DOHH2 (cell line): Measurements from ENCODE around the gene SEMA4G.

Source experiments
- EZH2phosphoT487 ChIP-seq: fragments of 200-600 bp; sonication (generic); IDR thresholded peaks from 2 replicates; pipeline ENCODE4 v1.6.1; 2017; ENCODE audit warnings: borderline replicate concordance, mild to moderate bottlenecking, antibody characterized with exemption, low read length, moderate library complexity, mixed read lengths
- TF ChIP-seq, protein P1 (sequence below): fragments of 200-600 bp; sonication (generic); IDR thresholded peaks from one replicate; pipeline ENCODE4 v1.5.1; 2014; ENCODE audit warnings: antibody characterized with exemption, mild to moderate bottlenecking, low read depth, low read length; ENCODE audit not compliant: poor library complexity, severe bottlenecking

DNA sequence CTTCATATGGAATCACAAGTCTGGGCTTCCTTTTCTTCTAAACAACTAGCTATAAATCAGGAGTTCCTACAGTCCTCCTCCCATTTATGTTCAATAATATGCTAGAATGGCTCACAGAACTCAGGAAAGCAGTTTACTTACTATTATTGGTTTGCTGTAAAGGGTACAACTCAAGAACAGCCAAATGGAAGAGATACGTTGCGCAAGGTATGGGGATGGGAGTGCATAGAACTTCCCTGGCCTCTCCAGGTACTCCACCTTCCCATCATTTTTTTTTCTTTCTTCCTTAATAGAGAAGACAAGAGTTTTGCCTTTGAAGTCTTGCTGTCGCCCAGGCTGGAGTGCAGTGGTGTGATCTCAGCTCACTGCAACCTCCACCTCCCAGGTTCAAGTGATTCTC lies 27.1 kb upstream of the SEMA4G start:
- TF ChIP-seq, protein P1, sequence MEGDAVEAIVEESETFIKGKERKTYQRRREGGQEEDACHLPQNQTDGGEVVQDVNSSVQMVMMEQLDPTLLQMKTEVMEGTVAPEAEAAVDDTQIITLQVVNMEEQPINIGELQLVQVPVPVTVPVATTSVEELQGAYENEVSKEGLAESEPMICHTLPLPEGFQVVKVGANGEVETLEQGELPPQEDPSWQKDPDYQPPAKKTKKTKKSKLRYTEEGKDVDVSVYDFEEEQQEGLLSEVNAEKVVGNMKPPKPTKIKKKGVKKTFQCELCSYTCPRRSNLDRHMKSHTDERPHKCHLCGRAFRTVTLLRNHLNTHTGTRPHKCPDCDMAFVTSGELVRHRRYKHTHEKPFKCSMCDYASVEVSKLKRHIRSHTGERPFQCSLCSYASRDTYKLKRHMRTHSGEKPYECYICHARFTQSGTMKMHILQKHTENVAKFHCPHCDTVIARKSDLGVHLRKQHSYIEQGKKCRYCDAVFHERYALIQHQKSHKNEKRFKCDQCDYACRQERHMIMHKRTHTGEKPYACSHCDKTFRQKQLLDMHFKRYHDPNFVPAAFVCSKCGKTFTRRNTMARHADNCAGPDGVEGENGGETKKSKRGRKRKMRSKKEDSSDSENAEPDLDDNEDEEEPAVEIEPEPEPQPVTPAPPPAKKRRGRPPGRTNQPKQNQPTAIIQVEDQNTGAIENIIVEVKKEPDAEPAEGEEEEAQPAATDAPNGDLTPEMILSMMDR, result no peak
- no peak for TF ChIP-seq EZH2phosphoT487
